ENCODE results near the gene SPEM3.

Gene SPEM3

DNA sequence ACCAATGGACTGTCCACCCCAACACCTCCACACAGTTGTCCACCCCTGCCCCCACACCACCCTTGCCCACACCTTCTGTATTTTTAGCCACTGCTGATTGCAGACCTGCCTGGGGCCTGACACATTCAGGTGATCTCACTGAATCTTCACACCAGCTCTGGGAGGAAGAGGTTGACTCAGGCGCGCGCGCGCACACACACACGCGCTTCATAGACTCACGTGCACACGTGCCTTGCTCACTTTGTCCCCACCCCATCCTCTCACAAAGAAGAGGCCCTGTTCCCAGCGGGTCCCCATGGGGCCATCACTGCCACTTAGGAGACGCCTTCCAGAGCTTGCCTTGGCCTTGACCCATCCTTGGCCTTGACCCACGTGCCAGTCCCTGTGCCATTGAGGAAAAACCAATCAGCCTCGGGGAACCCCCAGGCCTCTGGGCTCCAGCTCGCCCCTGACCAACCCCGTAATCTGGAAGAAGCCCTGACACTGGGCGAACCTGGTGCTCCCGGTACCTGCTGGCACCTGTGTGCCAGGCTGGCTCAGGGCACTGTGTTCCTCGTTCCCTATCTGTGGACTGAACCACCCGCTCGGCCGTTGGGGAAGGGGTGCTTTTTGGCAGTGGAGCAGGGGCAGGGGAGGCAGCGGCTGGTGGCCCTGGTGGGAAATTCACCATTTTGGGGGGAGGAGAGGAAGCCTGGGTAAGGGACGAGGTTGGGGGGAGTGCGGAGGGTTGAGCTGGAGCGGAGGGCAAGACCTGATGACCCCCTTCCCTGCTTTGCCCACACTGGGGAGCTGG is 17.8 kb upstream of the SPEM3 start:
- H3K79me2 ChIP-seq (ENCODE audit: insufficient read depth, low read length) = no peaks in the 10 kb centered on the region
- H3K9me3 ChIP-seq (ENCODE audit: insufficient read depth, low read depth, low read length) = no peaks in the 10 kb centered on the region
- H3K4me3 ChIP-seq (ENCODE audit: low read length, poor library complexity, severe bottlenecking) = no peak overlapping the region
- H3K9ac ChIP-seq (ENCODE audit: low read depth, low read length, poor library complexity, severe bottlenecking) = no peak overlapping the region
- TF ChIP-seq EZH2phosphoT487 (IDR thresholded peaks at IDR 0.05; ENCODE audit: borderline replicate concordance) = no peak
- TF ChIP-seq, protein P1, sequence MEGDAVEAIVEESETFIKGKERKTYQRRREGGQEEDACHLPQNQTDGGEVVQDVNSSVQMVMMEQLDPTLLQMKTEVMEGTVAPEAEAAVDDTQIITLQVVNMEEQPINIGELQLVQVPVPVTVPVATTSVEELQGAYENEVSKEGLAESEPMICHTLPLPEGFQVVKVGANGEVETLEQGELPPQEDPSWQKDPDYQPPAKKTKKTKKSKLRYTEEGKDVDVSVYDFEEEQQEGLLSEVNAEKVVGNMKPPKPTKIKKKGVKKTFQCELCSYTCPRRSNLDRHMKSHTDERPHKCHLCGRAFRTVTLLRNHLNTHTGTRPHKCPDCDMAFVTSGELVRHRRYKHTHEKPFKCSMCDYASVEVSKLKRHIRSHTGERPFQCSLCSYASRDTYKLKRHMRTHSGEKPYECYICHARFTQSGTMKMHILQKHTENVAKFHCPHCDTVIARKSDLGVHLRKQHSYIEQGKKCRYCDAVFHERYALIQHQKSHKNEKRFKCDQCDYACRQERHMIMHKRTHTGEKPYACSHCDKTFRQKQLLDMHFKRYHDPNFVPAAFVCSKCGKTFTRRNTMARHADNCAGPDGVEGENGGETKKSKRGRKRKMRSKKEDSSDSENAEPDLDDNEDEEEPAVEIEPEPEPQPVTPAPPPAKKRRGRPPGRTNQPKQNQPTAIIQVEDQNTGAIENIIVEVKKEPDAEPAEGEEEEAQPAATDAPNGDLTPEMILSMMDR (conservative IDR thresholded peaks at IDR 0.05; ENCODE audit: low read length) = no peak
- no peaks in the 10 kb centered on the region for H3K27me3 ChIP-seq (ENCODE audit: insufficient read depth, low read length, poor library complexity, severe bottlenecking)
- no peaks in the 10 kb centered on the region for H3K9me2 ChIP-seq (replicated peaks; ENCODE audit: low read depth, low read length)
- peaks cover under 1% of the 10 kb centered on the region for H4K20me1 ChIP-seq (ENCODE audit: insufficient read depth, low read length, poor library complexity, severe bottlenecking)
- H3F3A ChIP-seq (ENCODE audit: low read depth) = no peaks in the 10 kb centered on the region
- no peak overlapping the region for H3K4me2 ChIP-seq (ENCODE audit: low read depth, low read length, poor library complexity, severe bottlenecking)
- H3K4me1 ChIP-seq (ENCODE audit: insufficient read depth, low read length, poor library complexity, severe bottlenecking) = peaks cover 2% of the 10 kb centered on the region
- H2AFZ ChIP-seq (ENCODE audit: low read length) = no peak overlapping the region
- H3K36me3 ChIP-seq (ENCODE audit: insufficient read depth, low read length) = no peaks in the 10 kb centered on the region

DNA sequence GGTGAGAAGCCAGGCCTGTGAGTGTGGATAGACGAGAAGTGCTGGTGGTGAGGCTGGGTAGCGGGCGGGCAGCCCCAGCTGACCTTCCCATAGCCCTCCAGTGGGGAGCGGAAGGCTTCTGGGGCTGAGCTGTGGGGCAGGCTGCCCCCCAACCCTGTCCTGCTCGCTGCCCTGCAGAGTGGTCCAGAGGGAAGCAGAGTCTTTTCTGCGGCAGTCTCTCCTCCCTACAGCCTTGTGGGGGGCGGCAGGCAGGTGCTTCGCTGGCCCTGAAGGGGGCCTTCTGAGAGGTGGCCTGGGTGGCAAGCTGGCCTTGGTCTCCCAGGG is 17.3 kb upstream of the SPEM3 start:
- no peak overlapping the region for H3K4me2 ChIP-seq (ENCODE audit: low read depth, low read length, poor library complexity, severe bottlenecking)
- no peak overlapping the region for H3K4me3 ChIP-seq (ENCODE audit: low read length, poor library complexity, severe bottlenecking)
- TF ChIP-seq, protein P1 (conservative IDR thresholded peaks at IDR 0.05; ENCODE audit: low read length) = no peak
- TF ChIP-seq EZH2phosphoT487 (IDR thresholded peaks at IDR 0.05; ENCODE audit: borderline replicate concordance) = no peak
- H2AFZ ChIP-seq (ENCODE audit: low read length) = no peak overlapping the region
- H3K79me2 ChIP-seq (ENCODE audit: insufficient read depth, low read length) = no peaks in the 10 kb centered on the region
- no peaks in the 10 kb centered on the region for H3K27me3 ChIP-seq (ENCODE audit: insufficient read depth, low read length, poor library complexity, severe bottlenecking)
- no peaks in the 10 kb centered on the region for H3K9me2 ChIP-seq (replicated peaks; ENCODE audit: low read depth, low read length)
- no peaks in the 10 kb centered on the region for H4K20me1 ChIP-seq (ENCODE audit: insufficient read depth, low read length, poor library complexity, severe bottlenecking)
- H3K36me3 ChIP-seq (ENCODE audit: insufficient read depth, low read length) = no peaks in the 10 kb centered on the region
- no peaks in the 10 kb centered on the region for H3F3A ChIP-seq (ENCODE audit: low read depth)
- H3K9me3 ChIP-seq (ENCODE audit: insufficient read depth, low read depth, low read length) = no peaks in the 10 kb centered on the region
- no peak overlapping the region for H3K9ac ChIP-seq (ENCODE audit: low read depth, low read length, poor library complexity, severe bottlenecking)
- H3K4me1 ChIP-seq (ENCODE audit: insufficient read depth, low read length, poor library complexity, severe bottlenecking) = no peaks in the 10 kb centered on the region

DNA sequence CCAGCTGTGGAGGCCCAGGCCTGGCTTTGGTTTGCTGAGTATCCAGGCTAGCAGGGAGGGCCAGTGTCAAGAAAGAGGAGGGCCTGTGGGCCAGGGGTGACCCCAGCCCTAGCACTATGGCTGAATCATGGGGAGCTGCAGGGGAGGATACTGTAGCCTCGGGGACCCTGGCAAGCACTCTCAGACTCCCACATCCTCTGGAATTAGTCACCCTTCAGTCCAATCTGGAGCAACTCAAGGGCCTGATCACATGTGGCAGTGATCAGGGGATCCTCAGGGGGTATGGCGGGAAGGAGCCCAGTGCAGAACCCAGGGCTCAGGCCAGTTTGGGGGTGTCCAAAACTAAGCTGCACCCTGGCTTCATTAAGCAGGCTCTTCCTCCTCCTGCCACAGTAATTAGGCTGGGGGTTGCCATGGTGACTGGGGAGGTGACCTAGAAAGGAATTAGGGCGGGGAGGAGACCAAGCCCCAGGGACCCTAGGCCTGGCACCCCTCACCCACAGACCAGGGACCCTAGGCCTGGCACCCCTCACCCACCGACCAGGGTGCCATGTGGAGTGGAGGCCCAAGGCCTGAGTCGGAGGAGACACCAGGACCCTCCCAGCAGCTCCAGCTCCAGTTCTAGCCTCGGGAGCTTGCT is 15.2 kb upstream of the SPEM3 start:
- H3K4me3 ChIP-seq (ENCODE audit: low read length, poor library complexity, severe bottlenecking) = no peak overlapping the region
- H3K9me2 ChIP-seq (replicated peaks; ENCODE audit: low read depth, low read length) = no peaks in the 10 kb centered on the region
- no peaks in the 10 kb centered on the region for H3K79me2 ChIP-seq (ENCODE audit: insufficient read depth, low read length)
- no peak for TF ChIP-seq EZH2phosphoT487 (IDR thresholded peaks at IDR 0.05; ENCODE audit: borderline replicate concordance)
- TF ChIP-seq, protein P1 (conservative IDR thresholded peaks at IDR 0.05; ENCODE audit: low read length) = no peak
- H3K27me3 ChIP-seq (ENCODE audit: insufficient read depth, low read length, poor library complexity, severe bottlenecking) = no peaks in the 10 kb centered on the region
- H3K9me3 ChIP-seq (ENCODE audit: insufficient read depth, low read depth, low read length) = no peaks in the 10 kb centered on the region
- H3K4me2 ChIP-seq (ENCODE audit: low read depth, low read length, poor library complexity, severe bottlenecking) = no peak overlapping the region
- H3F3A ChIP-seq (ENCODE audit: low read depth) = no peaks in the 10 kb centered on the region
- no peaks in the 10 kb centered on the region for H3K4me1 ChIP-seq (ENCODE audit: insufficient read depth, low read length, poor library complexity, severe bottlenecking)
- no peaks in the 10 kb centered on the region for H4K20me1 ChIP-seq (ENCODE audit: insufficient read depth, low read length, poor library complexity, severe bottlenecking)
- no peak overlapping the region for H3K9ac ChIP-seq (ENCODE audit: low read depth, low read length, poor library complexity, severe bottlenecking)
- no peaks in the 10 kb centered on the region for H3K36me3 ChIP-seq (ENCODE audit: insufficient read depth, low read length)
- no peak overlapping the region for H2AFZ ChIP-seq (ENCODE audit: low read length)
